NCI-H2107 treated with DMSO at 0.1 percent for 48 hours (cell line): Measurements from ENCODE around the gene NPPA.

Experiments used
- DNase-seq: peaks from one replicate; lab custom pipeline; 2025; ENCODE audit not compliant: unreplicated experiment; lab: John Stamatoyannopoulos, UW

The NPPA gene

DNA sequence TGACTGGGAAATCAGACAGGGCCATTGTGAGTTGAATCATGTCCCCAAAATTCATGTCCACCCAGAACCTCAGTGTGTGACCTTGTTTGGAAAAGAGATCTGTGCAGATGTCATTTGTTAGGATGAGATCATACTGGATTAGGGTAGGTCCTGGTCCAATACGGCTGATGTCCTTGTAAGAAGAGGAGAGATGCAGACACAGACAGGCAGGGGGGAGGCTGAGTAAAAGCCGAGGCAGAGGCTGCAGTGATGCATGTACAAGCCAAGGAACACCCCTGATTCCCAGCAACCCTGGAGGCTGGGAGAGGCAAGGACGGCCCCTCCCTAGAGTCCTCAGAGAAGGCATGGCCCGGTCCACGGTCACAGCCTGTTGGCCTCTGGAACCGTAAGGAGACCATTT, 27.0 kb upstream of the NPPA start:
- no peak for DNase-seq

DNA sequence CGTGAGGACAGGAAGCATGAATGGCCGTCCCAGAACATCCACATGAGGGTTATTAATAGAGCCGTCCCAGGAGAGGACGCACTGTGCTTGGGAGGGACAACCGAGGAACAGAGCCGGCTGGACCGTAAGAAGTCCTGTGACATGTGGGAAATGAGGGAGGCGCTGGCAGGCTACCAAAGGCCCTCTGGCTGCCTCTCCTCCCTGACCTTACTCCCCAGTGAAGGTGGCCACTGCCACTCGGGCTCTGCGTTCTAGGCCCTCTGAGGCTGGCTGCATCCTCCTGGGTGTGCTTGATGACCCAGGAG, 26.6 kb upstream of the NPPA start:
- no peak for DNase-seq

- no peak for DNase-seq
Observed at GRCh38 chr1:11873395-11874257, 26.0 kb upstream of the NPPA start.

DNA sequence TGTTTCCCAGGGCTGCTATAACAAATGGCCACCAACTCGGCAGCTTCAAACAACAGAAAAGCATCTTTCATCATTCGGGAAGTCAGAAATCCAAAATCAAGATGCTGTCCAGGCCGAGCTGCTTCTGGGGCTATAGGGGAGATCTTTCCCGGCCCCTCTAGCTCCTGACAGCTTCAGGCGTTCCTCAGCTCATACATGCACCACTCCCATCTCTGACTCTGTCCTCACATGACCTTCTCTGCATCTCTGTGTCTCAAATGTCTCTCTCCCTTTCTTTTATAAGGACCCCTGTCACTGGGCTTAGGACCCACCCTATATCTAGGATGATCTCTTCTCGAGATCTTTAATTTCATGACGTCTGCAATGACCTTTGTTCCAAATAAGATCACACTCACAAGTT, 25.0 kb upstream of the NPPA start:
- DNase-seq, result no peak

DNA sequence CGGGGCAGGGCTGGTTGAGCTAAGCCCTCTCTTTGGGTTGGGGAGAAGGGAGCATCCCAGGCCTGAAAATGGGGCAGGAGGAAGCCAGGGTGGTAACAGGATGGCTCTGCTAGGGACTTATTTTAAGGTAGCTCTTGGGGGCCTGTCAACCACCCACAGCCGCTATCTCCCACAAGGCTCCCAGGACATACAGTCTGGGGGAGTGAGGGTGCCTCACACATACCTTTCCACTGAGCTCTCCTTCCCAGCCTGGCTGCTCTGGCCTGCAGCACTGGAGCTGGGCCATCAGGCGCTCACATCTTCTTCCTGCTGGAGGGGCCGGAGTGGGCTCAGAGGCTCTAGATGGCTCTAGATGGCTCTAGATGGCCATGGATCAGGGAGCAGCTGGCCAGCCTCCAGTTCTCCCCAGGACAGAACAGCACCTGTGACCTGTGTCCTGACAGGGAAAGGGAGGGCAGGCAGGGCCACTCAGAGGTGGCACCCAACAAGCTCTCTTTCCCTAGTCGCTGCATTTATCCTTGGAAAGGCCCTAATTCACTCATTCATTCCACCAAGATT, 22.1 kb upstream of the NPPA start:
- no peak for DNase-seq

GRCh38 chr1:11869104-11869503, 21.5 kb upstream of the NPPA start:
- no peak for DNase-seq

GRCh38 chr1:11868331-11868980, 20.9 kb upstream of the NPPA start:
- DNase-seq, result no peak

- DNase-seq, result no peak
Observed at GRCh38 chr1:11862890-11863289, 15.3 kb upstream of the NPPA start.

- no peak for DNase-seq
Observed at GRCh38 chr1:11860587-11860986, 13.0 kb upstream of the NPPA start.

GRCh38 chr1:11860083-11860482, 12.5 kb upstream of the NPPA start:
- DNase-seq, result no peak

GRCh38 chr1:11858968-11859871, 11.6 kb upstream of the NPPA start:
- DNase-seq, result no peak

- no peak for DNase-seq
Observed at GRCh38 chr1:11858613-11858967, 11.0 kb upstream of the NPPA start, which contains the start of gene NPPB. Gene NPPB (minus strand): TSS chr1:11858945. CDS start chr1:11858833, 112 bp downstream.

DNA sequence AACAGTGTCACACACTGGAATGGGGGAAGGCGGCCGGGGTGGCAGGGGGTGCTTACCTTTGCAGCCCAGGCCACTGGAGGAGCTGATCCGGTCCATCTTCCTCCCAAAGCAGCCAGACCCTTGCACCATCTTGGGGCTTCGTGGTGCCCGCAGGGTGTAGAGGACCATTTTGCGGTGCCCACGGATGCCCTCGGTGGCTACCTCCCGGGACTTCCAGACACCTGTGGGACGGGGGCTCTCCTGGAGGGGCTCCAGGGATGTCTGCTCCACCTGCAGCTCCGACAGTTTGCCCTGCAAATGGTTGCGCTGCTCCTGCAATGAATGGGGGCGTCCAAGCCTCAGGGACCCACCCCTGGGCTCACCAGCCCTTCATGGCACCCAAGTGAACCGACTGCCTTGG, 10.6 kb upstream of the NPPA start:
- no peak for DNase-seq

DNA sequence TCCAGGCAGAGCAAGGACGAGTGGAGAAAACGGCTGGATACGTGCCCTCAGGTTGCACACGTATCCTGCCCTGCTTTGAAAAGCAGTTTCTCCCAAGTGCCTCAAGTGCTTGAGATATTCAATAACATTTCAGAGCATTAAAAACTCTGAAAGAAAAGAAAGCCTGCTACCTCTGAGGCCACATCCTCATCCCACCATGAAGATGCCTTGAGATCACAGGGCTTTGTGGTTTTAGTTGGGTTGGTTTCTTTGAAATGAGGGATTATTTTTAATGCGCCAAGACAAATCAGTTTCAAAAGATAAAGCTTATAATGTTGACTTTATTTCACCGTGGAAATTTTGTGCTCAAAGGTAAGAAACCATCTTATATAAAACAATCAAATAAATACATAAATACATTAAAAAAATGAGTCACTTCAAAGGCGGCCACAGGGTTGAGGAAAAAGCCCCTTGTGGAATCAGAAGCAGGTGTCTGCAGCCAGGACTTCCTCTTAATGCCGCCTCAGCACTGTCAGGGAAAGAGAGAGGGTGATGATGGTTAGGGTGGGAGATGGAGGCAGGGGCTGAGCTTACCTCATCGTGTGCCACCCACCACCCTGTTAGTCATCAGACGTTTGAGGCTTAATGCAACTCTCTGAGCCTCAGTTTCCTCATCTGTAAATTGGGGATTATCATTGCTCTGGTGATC, 9.7 kb upstream of the NPPA start:
- DNase-seq, result no peak

- DNase-seq, result no peak
Observed at GRCh38 chr1:11856698-11857097, 9.1 kb upstream of the NPPA start.

GRCh38 chr1:11855430-11855829, 7.8 kb upstream of the NPPA start:
- DNase-seq, result no peak

- no peak for DNase-seq
Observed at GRCh38 chr1:11854519-11854918, 6.9 kb upstream of the NPPA start.

DNA sequence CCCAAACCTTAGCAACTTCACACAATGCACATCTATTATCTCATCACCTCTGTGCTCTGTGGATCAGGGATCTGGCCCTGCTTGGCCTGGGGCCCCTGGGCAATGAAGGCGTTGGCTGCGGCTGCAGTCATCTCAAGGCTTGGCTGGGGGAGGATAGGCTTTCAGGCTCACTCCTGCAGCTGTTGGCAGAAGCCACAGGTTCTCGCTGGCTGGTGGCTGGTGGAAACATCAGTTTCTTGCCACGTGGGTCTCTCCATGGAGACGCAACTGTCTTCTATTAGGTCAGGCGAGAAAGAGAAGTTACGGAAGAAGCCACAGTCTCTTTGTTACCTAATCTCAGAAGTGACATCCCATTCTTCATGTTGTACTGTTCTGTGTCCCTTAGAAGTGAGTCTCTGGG, 3.6 kb upstream of the NPPA start:
- no peak for DNase-seq

DNA sequence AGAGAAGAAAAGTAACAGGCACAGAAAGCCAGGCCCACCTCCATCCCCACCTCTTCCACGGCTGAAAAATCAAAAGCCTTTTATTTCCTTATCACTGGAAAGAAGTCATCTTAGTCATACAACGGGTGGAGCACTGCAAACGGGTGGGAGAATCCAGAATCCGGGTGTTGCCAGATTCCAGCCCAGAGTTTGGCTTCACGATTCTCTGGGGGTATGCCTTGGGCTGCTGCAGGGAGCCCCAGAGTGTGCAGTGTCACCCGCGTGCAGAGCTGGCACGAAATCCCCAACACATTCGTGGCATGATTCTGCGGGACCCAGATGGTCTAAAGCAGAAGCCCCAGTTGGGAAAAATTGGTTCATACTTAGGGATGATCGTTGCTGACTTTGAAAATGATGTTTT, 2.6 kb upstream of the NPPA start:
- no peak for DNase-seq

- no peak for DNase-seq
Observed at GRCh38 chr1:11848373-11848700, 754 bp upstream of the NPPA start.
